Omental fat pad (tissue), 4 donors: Measurements from ENCODE around the gene ALOXE3. TPM values are rescaled to one million over a fixed set of nuclear protein-coding genes. Genes with fewer than 3 reads are reported as not detected.
"Not testable (repeated sequence)": the region's sequence is repeated elsewhere in the genome, so short reads cannot be mapped to it uniquely, and the experiment has no call there.

Source experiments
- ATAC-seq: fragments of 150-250 bp; one replicate; pipeline ENCODE4 v1.9.1; 2016; ENCODE audit warnings: mild to moderate bottlenecking, moderate library complexity; ENCODE audit not compliant: low FRiP score
- DNase-seq: peaks from one replicate; pipeline ENCODE4 v3.0.0-alpha.2; 2019; ENCODE audit warnings: low spot score
- total RNA-seq, 4 donors: library from RNA; depleted of rRNA; stranded (reverse); fragments of >200 nt; gene quantifications; one replicate each; pipeline ENCODE4 v1.1.0, GENCODE V29; 2016
- TF ChIP-seq, protein P1 (sequence below), 3 donors: fragments of 450-650 bp; IDR thresholded peaks; one replicate each; pipeline ENCODE4 v1.5.1; 2016 to 2017; ENCODE audit warnings: antibody characterized with exemption in 3 of 3, mild to moderate bottlenecking in 3 of 3, moderate library complexity in 2 of 3

The ALOXE3 gene
- total RNA-seq, 4 donors from 2014 or later = 0.09 to 0.24 TPM; not detected in 2

DNA sequence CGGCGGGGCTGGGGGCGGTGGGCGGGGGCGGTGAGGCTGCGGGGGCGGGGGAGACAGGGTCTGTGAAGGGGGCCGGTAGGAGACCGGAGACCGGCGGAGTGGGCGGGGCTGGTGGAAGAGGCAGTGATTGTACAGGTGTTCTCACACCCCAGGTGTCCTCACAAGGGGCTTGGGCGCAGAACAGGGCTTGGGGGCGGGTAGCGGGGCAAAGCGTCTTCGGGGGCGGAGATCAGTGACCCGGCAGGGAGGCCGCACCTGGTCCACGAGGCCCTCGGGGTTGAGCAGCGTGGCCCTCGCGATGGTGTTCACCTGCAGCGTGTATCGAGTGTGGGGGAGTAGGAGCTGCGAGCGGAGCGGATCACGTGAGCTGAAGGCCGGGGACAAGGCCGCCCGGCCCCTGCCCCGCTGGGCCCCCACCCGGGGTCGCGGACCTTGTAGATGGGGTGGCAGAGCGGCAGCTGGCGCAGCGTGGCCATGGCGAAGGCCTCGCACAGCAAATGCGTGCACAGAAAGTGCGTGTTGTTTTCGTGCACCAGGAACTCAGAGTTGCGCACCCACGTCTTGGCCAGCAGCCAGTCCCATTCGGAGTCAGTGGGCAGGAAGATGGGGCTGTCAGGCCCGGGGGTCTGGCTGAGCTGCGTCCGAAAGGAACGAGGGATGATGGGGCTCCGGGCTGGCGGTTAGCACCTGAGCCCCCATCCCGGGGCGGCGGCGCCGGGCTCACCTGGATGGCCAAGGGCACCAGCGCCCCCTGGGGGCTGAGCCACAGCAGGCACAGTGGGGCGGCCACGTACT, 8.5 kb downstream of the ALOXE3 start:
- TF ChIP-seq, protein P1, sequence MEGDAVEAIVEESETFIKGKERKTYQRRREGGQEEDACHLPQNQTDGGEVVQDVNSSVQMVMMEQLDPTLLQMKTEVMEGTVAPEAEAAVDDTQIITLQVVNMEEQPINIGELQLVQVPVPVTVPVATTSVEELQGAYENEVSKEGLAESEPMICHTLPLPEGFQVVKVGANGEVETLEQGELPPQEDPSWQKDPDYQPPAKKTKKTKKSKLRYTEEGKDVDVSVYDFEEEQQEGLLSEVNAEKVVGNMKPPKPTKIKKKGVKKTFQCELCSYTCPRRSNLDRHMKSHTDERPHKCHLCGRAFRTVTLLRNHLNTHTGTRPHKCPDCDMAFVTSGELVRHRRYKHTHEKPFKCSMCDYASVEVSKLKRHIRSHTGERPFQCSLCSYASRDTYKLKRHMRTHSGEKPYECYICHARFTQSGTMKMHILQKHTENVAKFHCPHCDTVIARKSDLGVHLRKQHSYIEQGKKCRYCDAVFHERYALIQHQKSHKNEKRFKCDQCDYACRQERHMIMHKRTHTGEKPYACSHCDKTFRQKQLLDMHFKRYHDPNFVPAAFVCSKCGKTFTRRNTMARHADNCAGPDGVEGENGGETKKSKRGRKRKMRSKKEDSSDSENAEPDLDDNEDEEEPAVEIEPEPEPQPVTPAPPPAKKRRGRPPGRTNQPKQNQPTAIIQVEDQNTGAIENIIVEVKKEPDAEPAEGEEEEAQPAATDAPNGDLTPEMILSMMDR (IDR thresholded peaks at IDR 0.05) = peak in 1 of 3 donors; percentile 66
- DNase-seq (peak; percentile 40), ATAC-seq (peak; percentile 65)

DNA sequence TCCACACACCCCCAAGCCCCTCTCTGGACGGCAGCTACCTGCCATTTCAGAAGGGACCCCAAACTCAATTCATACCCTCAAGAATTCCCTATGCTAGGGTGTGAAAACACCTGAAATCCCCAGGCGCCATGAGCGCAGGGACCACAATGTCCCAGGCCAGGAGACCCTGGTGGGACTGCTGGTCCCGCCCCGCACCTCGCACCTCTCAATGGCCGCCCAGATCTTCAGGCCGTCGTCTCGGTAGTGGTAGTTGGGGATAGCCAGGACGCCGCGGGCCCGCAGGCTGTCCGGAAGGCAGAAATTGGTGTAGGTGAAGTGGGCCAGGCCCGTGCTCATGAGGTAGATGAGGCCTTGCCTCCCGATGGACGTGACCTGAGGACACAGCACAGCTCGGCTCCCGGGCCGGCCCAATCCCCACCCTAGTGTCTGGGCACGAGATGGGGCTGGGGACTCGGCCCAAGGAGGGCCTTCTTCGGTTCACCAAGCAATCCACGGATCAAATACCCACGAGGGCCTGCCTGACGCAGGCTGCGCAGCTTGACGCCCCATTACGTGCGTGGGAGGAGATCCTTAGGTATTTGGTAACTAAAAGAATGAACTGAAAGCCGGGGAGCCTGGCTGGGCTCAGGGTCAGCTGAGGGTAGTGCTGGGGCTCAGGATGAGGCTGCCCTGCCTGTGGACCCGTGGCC, 9.2 kb downstream of the ALOXE3 start:
- TF ChIP-seq, protein P1 (IDR thresholded peaks at IDR 0.05) = no peak
- DNase-seq (no peak), ATAC-seq (no peak)

DNA sequence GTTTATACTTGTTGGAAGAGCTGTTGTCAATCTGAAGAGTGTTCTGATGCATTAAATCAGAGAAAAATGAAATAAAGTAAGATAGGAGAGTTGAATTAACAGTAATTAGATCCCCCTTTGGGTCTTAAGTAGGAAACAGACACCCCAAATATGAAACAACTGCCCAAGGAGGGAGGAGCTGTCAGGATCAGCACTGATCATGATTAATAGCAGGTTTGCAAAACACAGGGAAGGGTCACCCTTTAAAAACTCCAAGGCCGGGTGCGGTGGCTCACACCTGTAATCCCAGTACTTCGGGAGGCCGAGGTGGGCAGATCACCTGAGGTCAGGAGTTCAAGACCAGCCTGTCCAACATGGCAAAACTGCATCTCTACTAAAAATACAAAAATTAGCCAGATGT, 11.3 kb downstream of the ALOXE3 start:
- not testable (repeated sequence) for ATAC-seq, DNase-seq

DNA sequence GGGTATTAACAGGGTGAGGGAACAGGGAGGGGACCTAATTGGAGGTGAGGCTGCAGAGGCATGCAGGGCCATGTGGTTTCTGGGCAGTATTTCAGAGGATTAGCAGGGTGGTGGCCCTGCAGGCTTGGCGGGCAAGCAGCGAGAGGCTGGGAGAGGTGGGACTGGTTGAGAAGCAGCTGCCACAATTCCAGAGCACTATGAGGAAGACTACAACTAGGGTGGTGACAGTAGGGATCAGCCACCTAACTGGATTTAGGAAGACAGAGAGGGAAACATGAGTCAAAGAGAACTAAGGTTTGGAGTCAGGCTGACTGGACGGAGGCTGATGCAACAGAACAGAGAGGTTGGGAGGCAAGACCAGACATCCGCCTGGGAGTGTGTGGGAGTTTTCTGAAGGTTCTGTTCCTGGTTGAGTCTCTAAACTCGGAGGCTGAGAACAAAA, 12.3 kb downstream of the ALOXE3 start:
- DNase-seq (no peak), ATAC-seq (no peak)
- TF ChIP-seq, protein P1 (IDR thresholded peaks at IDR 0.05) = no peak

DNA sequence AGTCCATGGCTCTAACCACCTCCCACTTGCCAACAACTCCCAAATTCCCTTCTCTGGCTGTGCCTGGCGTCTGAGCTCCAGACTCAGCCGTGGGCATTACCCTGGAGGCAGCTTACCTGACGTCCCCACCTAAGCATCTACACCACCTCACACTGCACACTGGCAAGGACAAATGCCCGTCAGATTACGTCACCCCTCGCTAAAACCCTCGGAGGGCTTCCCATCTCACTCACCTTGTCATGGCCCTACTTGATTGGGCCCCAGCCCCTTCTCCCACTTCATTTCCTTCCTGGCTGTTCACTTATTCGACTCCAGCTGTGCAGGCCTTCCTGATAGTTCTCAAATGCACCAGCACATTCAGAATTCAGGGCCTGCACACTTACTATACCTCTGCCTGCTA, 13.4 kb downstream of the ALOXE3 start:
- DNase-seq = no peak
- ATAC-seq = no peak
- TF ChIP-seq, protein P1 (IDR thresholded peaks at IDR 0.05) = no peak

DNA sequence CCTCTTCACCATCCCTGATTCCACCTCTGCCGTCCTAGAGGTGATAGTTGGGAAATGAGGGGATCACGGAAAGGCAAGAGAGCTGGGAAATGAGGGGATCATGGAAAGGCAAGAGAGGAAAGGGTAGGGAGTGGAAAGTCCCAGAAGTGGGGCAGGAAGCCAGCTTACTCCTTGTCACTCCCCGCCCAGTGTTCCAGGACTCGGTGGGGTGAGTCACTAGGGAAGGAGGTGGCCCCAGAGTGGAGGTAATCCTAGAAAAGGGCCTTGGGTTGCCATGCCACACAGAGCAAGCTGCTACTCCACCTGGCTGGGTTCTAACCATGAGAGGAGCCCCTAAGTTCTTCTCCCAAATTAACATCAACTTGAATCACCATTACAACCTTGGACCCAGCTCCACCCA, 14.8 kb downstream of the ALOXE3 start:
- DNase-seq (no peak), ATAC-seq (no peak)
- TF ChIP-seq, protein P1 (IDR thresholded peaks at IDR 0.05) = no peak

DNA sequence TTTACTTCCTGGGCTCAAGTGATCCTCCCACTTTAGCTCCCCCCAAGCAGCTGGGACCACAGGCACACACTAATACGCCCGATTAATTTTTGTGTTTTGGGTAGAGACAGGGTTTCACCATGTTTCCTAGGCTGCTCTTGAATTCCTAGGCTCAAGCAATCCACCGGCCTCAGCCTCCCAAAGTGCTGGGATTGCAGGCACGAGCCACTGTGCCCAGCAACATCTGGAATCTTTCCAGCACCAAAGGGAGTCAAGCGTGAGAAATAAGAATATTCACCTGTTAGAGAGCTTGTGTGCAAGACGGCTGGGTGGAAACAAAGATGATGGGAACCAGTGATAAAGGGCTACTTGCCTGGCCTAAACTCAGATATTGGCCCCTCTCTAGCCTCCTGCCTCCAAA, 16.6 kb downstream of the ALOXE3 start:
- DNase-seq (no peak), ATAC-seq (no peak)
- TF ChIP-seq, protein P1 (IDR thresholded peaks at IDR 0.05) = no peak
